Kidney (tissue), 14 donors: ENCODE data around the gene KLHDC3. TPM values are rescaled to one million over a fixed set of nuclear protein-coding genes. Genes with fewer than 3 reads are reported as not detected.

ENCODE experiments used
- DNase-seq, 5 donors: peaks; one replicate each; pipeline ENCODE4 v3.0.0-alpha.2; 2013 to 2020
- FAIRE-seq: peaks from 2 replicates; lab custom pipeline; 2012; peaks lifted over from hg19 to GRCh38; lab: Jason Lieb, UNC
- H3K27ac ChIP-seq, 2 donors: one replicate each; pipeline ENCODE4 v1.7.0; 2013; ENCODE audit warnings: low read depth in 2 of 2, low read length in 2 of 2, inconsistent platforms in 1 of 2
- H3K27me3 ChIP-seq: one replicate; pipeline ENCODE4 v1.7.1; 2013; ENCODE audit warnings: low read length, inconsistent platforms; ENCODE audit not compliant: control insufficient read depth, insufficient read depth
- H3K36me3 ChIP-seq, 3 donors: one replicate each; pipeline versions ENCODE4 v1.7.0 to v1.7.1; 2013; ENCODE audit warnings: low read length in 3 of 3, control low read depth in 1 of 3, inconsistent platforms in 1 of 3; ENCODE audit not compliant: insufficient read depth in 3 of 3, control insufficient read depth in 2 of 3
- H3K4me1 ChIP-seq, 3 donors: one replicate each; pipeline versions ENCODE4 v1.7.0 to v1.7.1; 2013; ENCODE audit warnings: low read length in 3 of 3, inconsistent platforms in 1 of 3, low read depth in 1 of 3; ENCODE audit not compliant: control insufficient read depth in 2 of 3, insufficient read depth in 2 of 3
- H3K4me3 ChIP-seq, 3 donors: one replicate each; pipeline versions ENCODE4 v1.7.0 to v1.8.1; 2013; ENCODE audit warnings: low read length in 3 of 3, control low read depth in 1 of 3, inconsistent platforms in 1 of 3
- H3K9ac ChIP-seq, 3 donors: one replicate each; pipeline versions ENCODE4 v1.7.0 to v1.7.1; 2013; ENCODE audit warnings: low read length in 3 of 3, control low read depth in 1 of 3, inconsistent platforms in 1 of 3
- H3K9me3 ChIP-seq, 3 donors: one replicate each; pipeline versions ENCODE4 v1.7.0 to v1.7.1; 2013; ENCODE audit warnings: low read length in 3 of 3, control low read depth in 1 of 3, inconsistent platforms in 1 of 3; ENCODE audit not compliant: control insufficient read depth in 2 of 3, insufficient read depth in 1 of 3
- intact Hi-C: fragments of 100-400 bp; cut with DNase I; formaldehyde crosslinking; loops from one replicate; pipeline ENCODE4 v1.11.1; 2022
- polyA plus RNA-seq: library from polyadenylated mRNA; stranded (reverse); fragments of 350-450 nt; fragmentation: Illumina TruSeq; extraction: RNeasy Lipid Tissue Mini Kit (QIAGEN cat#74804); gene quantifications from one replicate; pipeline ENCODE4 v1.2.3, GENCODE V29; 2014; ENCODE audit warnings: low read depth, low replicate concordance; ENCODE audit not compliant: insufficient read depth
- total RNA-seq: library from RNA; stranded (reverse); fragmentation: NEBNext Ultra II Directional; extraction: Animal tissue kit (Norgen Biotek cat#: 25700); gene quantifications from one replicate; pipeline ENCODE4 v1.2.1, GENCODE V29; 2021
- TF ChIP-seq, protein P1 (sequence below): IDR thresholded peaks from 3 replicates; pipeline ENCODE4 v1.5.1; 2012; ENCODE audit warnings: mild to moderate bottlenecking, moderate library complexity, borderline replicate concordance; ENCODE audit not compliant: insufficient read depth; ENCODE audit errors: extremely low read depth
- donor health status: control.
- donor health status: control.
- donor health status: control.
- donor health status: control.
- donor health status: control.
- donor health status: DM: yes; HTN: yes; CAD: no.
- donor health status: Normal renal cell carcinoma (clear cell type).

KLHDC3 gene
- total and polyA plus RNA-seq, 2 donors from 2014 or later: 52.6 to 90.0 TPM

DNA sequence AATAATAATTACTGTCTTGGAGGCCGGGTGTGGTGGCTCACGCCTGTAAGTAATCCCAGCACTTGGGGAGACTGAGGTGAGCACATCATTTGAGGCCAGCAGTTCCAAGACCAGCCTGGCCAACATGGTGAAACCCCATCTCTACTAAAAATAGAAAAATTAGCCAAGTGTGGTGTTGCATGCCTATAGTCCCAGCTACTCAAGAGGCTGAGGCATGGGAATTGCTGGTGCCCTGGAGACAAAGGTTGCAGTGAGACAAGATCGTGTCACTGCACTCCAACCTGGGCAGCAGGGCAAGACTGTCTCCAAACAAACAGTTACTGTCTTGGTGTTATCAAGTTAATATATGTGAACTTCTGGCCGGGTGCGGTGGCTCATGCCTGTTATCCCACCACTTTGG is 12.3 kb downstream of the KLHDC3 start:
- TF ChIP-seq, protein P1, sequence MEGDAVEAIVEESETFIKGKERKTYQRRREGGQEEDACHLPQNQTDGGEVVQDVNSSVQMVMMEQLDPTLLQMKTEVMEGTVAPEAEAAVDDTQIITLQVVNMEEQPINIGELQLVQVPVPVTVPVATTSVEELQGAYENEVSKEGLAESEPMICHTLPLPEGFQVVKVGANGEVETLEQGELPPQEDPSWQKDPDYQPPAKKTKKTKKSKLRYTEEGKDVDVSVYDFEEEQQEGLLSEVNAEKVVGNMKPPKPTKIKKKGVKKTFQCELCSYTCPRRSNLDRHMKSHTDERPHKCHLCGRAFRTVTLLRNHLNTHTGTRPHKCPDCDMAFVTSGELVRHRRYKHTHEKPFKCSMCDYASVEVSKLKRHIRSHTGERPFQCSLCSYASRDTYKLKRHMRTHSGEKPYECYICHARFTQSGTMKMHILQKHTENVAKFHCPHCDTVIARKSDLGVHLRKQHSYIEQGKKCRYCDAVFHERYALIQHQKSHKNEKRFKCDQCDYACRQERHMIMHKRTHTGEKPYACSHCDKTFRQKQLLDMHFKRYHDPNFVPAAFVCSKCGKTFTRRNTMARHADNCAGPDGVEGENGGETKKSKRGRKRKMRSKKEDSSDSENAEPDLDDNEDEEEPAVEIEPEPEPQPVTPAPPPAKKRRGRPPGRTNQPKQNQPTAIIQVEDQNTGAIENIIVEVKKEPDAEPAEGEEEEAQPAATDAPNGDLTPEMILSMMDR: no peak
- FAIRE-seq: no peak
- H3K9ac ChIP-seq: no peak overlapping the region
- no peaks in the 10 kb centered on the region for H3K27me3 ChIP-seq
- H3K4me3 ChIP-seq: no peak overlapping the region
- no peak for DNase-seq
- intact Hi-C loops: no loop called here
- H3K36me3 ChIP-seq: peaks cover 7 to 38% (median 29%) of the 10 kb centered on the region in 3 donors
- no peaks in the 10 kb centered on the region for H3K4me1 ChIP-seq
- H3K27ac ChIP-seq: no peak overlapping the region
- no peaks in the 10 kb centered on the region for H3K9me3 ChIP-seq

DNA sequence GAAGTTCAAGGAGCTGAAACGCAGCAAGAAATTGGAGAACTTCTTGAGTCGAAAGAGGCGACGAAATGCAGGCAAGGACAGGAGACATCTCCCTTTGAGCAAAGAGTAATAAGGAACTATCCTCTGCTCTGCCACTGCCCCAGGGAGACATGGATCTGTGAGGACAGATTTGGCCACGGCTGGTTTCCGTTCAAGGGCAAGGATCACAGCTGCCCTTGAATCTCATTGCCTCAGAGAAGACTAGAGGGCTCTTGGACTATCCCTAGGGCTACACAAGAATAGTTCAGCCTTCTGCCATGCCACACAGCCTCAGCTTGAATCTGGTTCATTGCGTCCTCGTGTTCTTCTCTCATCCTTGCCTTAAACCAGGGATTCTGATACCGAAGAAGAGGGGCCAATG is 15.1 kb downstream of the KLHDC3 start:
- H3K27ac ChIP-seq: no peak overlapping the region
- no peaks in the 10 kb centered on the region for H3K27me3 ChIP-seq
- TF ChIP-seq, protein P1: no peak
- no peak overlapping the region for H3K9ac ChIP-seq
- FAIRE-seq: no peak
- no peak overlapping the region for H3K4me3 ChIP-seq
- no peaks in the 10 kb centered on the region for H3K9me3 ChIP-seq
- intact Hi-C loops: no loop called here
- no peak for DNase-seq
- H3K4me1 ChIP-seq: no peaks in the 10 kb centered on the region
- H3K36me3 ChIP-seq: peaks cover 7 to 39% (median 29%) of the 10 kb centered on the region in 3 donors

DNA sequence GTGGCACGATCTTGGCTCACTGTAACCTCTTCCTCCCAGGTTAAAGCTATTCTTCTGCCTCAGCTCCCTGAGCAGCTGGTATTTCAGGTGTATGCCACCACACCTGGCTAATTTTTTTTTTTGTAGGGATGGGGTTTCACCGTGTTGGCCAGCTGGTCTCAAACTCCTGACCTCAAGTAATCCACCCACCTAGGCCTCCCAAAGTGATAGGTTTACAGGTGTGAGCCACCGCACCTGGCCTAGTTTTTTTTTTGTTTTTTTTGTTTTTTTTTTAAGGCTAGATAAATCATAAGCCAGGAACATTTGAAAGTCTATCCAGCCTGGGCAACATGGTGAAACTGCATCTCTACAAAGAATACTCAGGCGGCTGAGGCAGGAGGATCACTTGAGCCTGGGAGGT is 18.3 kb downstream of the KLHDC3 start:
- TF ChIP-seq, protein P1: no peak
- intact Hi-C loops: no loop called here

More for the DNA sequence above, 18.3 kb downstream of the KLHDC3 start:
- Histone ChIP-seq H3K9me3 (no peaks in the 10 kb centered on the region), H3K9ac (no peak overlapping the region), H3K36me3 (peaks cover 8 to 19% (median 18%) of the 10 kb centered on the region in 3 donors), H3K27me3 (no peaks in the 10 kb centered on the region), H3K27ac (no peak overlapping the region), H3K4me1 (peaks cover 0 to 2% (median 0%) of the 10 kb centered on the region in 3 donors), H3K4me3 (no peak overlapping the region)
- FAIRE-seq (no peak), DNase-seq (no peak)
